Eye (tissue), 1 donor: ENCODE results near the gene MRGPRG.
"Not testable (repeated sequence)": the region's sequence is repeated elsewhere in the genome, so short reads cannot be mapped to it uniquely, and the experiment has no call there.

Source experiments
- DNase-seq: peaks from one replicate; pipeline ENCODE4 v3.0.0-alpha.2; 2015

Gene MRGPRG

DNA sequence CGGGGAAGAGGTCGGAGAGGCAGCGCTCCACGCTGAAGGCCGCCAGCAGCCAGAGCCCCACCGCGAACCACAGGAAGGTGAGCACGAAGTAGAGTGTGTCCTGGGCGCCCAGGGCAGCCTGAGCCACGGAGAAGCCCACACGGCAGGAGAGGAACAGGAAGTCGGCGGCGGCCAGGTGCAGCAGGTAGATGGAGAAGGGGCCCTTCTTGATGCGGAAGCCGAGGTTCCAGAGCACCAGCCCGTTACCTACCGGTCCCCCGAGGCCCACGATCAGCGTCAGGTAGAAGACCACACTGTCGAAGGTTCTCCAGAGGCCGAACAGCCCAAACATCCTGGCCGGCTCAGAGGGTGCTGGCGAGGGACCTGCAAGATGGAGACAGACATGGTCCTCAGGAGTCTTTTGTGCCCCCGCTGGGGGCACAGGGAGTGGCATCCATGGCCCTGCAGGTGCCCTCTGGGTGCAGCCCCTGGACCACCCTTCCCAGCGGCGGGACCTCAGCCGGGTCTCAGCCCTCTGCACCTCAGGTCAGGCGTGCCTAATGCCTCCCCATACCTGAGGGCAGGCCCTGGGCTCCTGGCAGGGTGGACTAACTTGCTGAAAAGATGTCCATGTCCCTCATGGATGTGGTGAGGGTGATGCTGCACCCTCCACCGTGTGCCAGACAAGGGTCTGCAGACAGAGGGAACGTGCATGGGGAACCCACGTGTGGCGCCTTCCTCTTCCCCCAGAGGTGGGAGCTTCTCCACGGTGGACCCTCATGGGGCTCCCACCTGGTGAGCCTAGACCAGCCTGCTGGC lies at the start of gene MRGPRG:
Gene MRGPRG (minus strand): TSS at position 331 of the 798 bp plus-strand sequence. CDS start 0 bp downstream, at position 331.
- no peak for DNase-seq

DNA sequence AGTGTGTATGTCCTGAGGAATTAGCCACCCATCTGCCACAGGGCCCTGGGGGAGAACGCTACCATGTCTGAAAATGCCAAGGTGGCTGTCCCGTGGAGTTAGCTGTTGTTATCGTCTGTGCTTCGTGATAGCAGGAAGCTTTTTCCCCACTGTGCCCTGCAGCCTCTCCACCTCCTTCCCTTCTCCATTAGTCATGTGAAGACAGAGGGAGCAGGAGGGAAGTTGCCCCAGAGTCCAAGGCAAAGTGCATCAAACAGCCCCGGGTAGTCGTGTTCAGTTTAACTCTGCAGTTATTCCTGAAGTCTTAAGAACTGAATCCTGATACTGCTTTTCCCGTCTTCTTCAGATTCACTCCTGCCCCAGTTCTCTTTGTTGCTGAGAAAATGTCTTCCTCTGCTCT lies 43.9 kb upstream of the MRGPRG start:
- not testable (repeated sequence) for DNase-seq

DNA sequence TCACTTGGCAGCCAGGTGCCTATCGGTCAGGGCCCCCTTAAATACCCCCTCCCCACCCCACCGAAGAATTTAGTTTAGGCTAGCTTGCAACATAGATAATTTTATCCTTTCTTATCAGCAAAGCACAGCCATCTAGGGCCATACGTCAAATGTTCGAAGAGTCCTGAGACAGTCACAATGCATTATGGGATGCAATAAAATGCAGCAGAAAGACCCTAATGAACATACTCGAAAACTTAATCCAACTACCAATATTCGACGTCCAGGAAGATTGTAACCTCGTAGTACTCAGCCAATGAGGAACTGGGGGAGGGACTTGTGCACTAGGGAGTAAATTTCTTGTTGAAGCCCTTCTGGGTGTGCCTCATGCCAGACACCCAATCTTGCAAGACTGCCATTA lies 43.2 kb upstream of the MRGPRG start:
- not testable (repeated sequence) for DNase-seq

GRCh38 chr11:3257509-3257908 lies 38.9 kb upstream of the MRGPRG start:
- not testable (repeated sequence) for DNase-seq

- not testable (repeated sequence) for DNase-seq
These were observed 36.6 kb upstream of the MRGPRG start for GRCh38 chr11:3255241-3255640.

DNA sequence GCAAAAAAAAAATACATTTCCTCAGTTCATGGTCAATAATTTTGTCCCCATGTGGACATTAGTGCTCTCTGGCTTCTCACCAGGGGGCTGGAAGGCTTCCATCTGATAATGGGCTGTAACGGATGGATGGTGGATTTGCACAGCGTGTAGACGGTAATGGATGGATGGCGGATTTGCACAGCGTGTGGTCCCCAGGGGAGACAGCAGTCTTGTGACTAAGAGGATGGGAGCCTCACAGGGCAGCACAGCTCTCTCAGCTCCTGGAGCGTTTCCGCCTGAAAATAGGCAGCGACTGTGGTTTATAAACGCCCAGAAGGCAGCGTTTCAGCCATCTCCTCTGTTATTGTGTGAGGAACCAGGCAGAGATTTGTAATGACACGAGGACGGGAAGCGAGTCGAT lies 36.2 kb upstream of the MRGPRG start:
- DNase-seq = not testable (repeated sequence)

DNA sequence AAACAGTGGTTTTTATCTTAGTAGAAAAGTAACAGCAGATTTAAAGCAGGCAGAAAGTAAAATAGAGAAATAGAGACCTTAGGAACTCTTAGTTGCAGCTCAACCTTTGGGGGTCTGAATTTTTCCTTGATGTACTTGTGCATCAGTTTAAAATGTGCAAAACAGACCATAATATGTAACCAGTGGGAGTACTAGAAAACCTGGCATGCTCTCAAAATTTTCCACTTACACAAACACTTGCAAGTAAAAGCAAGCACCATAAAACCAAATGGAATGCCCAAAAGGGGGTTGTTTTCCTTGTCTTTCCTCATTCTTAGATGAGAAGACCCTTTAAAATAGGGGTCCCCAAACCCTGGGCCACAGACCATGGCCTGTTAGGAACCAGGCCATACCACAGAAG lies 26.5 kb upstream of the MRGPRG start:
- no peak for DNase-seq

- no peak for DNase-seq
These were observed 25.3 kb upstream of the MRGPRG start for GRCh38 chr11:3243880-3244279.

DNA sequence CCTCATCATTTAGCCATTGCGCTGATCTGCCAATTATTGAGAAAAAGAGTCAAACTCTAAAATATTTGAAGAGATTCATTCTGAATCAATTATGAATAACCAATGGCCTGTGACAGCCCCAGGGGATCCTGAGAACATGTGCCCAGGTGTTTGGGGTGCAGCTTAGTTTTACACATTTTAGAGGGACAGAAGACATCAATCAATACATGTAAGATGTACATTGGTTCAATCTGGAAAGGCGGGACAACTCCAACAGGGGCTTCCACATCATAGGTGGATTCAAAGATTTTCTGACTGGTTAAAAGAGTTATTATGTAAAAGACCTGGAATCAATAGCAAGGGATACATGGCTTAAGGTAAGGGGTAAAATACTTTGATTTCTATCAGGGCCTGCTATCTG lies 18.5 kb upstream of the MRGPRG start:
- no peak for DNase-seq

- DNase-seq = no peak
These were observed 16.2 kb upstream of the MRGPRG start for GRCh38 chr11:3234846-3235245.

- DNase-seq = no peak
These were observed 14.3 kb upstream of the MRGPRG start for GRCh38 chr11:3232956-3233355.

DNA sequence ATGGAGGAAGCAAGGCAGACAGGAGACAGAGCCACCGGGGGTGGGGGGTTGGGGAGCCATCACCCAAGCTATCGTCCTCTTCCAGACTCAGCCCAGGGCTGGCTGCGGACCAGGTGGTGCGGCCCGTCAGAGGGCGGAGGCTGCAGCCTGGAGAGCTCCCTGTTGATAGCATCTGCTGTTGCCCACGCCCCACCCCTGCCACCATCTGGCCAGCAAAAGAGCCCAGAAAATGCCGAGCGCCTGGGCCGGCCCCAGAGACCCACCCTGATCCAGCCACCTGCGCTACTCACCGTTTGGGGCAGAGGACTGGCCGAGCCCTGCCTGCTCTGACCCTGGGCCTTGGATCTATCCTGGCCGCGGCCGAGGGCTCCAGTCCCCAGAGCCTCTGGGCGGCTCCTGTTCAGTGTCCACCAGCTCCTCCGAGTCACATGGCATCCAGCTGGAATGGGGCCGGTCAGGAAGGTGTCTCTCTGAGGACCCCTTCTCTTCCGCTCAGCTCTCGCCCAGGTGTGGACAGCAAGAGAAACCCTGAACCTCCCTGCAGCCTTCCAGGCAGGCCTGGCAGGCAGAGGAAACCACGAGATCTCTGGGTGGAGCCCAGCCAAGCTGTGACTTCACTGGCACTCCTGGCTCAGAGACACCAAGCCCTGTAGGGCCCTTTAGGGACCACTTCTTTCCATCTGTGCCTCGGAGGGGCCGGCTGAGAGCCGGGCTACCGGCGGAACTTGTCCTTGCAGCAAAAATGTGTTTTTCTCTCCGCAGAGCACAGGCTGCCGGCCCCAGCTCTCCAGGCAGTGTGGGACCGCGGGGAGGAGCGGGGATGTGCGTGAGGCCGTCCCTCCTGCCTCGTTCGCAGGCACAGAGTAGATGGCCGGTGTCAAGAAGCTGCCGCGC lies 13.5 kb upstream of the MRGPRG start, which contains the start of gene MRGPRE:
Gene MRGPRE (minus strand): TSS at position 567 of the 894 bp plus-strand sequence. CDS start 3,618 bp downstream, outside the sequence.
- DNase-seq = peak; percentile 50

GRCh38 chr11:3231550-3231850 lies 12.9 kb upstream of the MRGPRG start:
- no peak for DNase-seq

DNA sequence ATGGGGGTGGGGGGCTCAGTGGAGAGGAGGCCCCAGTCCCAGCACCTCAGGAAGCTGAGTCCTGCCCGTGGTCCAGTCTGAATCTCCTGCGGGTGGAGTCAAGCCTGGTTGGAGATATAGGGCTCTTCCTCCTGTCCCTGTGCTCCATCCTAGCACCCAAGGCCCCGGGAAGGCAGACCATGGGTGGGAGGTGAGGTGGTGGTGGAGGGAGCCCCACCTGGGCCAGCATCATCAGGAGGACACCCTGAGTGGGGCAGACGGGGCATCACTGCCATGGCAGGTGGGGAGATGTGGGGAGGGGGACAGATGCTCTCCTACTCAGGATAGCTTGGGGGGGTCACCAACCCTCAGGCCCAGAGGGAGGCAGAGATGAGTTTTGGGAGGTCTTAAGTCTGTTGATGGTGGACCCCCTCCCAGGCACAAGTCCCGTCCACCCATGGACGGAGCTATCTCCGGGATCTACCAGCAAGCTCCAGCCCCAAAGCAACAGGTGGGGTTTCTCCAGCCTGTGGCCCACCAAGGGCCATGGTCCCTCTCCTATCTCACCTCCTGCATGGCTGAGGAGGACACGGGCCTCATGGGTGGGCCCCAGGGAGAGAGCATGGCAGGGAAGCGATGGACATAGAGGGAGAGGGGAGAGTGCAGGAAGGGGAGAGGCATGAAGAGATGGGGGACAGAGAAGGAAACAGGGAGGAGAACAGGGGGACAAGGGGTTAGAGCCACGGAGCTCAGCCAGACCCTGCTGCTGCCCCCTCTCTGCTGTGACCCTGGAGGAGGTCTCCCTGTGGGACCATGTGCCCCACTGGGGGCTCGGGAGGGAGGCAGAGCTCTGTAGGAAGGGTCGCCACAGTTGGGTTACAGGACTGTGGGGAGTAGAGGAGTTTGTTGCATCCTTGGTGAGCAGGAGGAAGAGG lies 12.3 kb upstream of the MRGPRG start:
- DNase-seq = no peak

DNA sequence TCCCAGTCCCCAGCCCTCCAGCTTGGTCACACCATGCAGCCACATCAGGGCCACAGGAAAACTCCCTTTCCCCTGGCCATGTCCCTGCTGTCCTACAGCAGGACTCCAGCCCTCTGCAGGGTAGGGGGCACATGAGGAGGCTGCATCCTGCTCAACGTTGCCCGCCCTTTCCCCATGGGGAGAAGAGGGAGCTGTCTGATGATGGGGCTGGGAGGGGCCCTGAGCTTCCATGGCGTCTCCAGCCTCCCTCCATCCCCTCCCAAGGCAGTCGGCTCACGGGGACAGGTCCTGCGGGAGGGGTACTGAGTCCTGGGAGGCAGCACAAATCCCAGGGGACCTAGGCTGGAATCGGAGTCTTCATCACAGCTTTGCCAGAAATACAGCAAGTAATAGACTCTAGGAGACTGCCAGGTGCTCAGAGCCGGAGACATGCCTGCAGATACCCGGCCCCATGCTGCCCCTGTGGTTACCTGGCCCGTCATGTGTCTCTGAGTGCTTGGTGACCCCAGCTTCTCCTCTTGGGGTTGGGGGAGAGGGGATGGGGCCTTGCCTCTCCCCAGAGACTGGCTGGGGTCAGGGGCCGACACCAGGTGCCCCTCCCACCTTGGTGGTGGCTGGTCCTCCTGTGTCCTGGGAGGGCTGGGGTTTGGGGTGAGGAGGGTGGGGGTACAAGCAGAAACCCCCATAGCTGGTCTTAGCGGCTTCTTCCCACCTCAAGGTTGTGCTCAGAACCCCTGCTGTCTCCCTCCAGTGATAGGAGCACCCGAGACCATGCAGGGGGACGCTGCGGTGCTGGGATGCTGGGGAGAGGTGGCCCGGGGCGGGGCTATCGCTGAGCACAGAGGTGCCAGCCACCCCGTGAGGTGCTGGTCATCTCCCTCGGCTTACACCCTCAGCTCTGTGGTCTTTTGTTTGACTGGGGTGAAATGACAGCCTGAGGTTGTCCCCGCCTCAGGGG lies 11.3 kb upstream of the MRGPRG start:
- no peak for DNase-seq

- no peak for DNase-seq
These were observed 9.8 kb upstream of the MRGPRG start for GRCh38 chr11:3228445-3228829.

GRCh38 chr11:3227568-3228444 lies 9.2 kb upstream of the MRGPRG start:
- no peak for DNase-seq

DNA sequence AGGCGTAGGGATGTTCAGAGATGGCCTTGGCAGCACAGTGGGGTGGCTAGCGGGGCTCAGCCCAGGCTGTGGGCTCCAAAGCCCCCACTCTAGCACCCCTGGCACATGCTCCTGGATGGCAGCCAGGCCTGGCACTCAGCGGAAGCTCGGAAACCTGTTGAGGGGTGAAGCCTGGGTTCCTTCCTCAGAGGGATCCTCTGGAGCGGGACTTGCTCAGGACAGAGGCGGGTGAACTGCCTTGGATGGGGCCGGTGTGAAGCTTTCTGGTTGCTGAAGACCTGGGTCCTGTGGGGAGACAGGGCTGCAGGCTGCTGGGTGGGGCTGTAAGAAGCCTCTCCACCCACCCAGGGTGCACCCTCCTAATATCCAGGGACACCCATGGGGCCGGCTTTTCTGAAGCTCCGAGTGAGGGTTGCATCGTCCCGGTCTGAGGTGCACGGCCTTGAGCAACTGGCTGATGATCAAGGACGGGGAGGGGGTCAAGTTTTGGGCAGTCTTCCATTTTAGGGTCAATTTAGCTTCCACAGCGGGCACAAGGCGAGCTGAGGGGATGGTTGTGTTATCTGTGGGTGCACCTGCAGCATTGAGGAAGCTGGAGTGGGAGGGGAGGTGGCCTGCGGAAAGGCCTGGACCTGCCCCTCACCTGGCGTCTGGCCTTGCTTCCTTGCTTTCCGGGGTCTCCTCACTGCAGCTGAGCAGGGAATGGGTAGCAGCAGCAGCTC lies 8.4 kb upstream of the MRGPRG start:
- DNase-seq = no peak

- no peak for DNase-seq
These were observed 7.5 kb upstream of the MRGPRG start for GRCh38 chr11:3225826-3226750.
